Measurements from ENCODE around the gene CD200R1L. TPM values are rescaled to one million over a fixed set of nuclear protein-coding genes. Genes with fewer than 3 reads are reported as not detected.

Gene CD200R1L
- total and polyA plus RNA-seq, 8 donors, result not detected

- intact Hi-C loops (cut with DNase I), result no loop called here
- no peak for ATAC-seq
- Histone ChIP-seq H3K9me3 (peaks cover 0 to 16% of the 10 kb centered on the region in 2 donors), H3K36me3 (no peaks in the 10 kb centered on the region), H3K27me3 (no peaks in the 10 kb centered on the region), H3K4me3 (no peak overlapping the region), H3K4me1 (no peaks in the 10 kb centered on the region), H3K27ac (no peak overlapping the region)
- TF ChIP-seq CTCF (IDR thresholded peaks at IDR 0.05), result no peak
- no peak for DNase-seq
Measured at GRCh38 chr3:112865757-112866156, 19.1 kb upstream of the CD200R1L start.

GRCh38 chr3:112860898-112861297 is 14.2 kb upstream of the CD200R1L start:
- H3K9me3 ChIP-seq, result peaks cover 0 to 10% of the 10 kb centered on the region in 2 donors
- no peak overlapping the region for H3K4me3 ChIP-seq
- no peak for DNase-seq
- no peak for ATAC-seq
- H3K36me3 ChIP-seq, result no peaks in the 10 kb centered on the region
- TF ChIP-seq CTCF (IDR thresholded peaks at IDR 0.05), result no peak
- intact Hi-C loops (cut with DNase I), result no loop called here
- H3K4me1 ChIP-seq, result peaks cover 0 to 21% of the 10 kb centered on the region in 2 donors
- no peaks in the 10 kb centered on the region for H3K27me3 ChIP-seq
- H3K27ac ChIP-seq, result no peak overlapping the region

- ATAC-seq, result peak; percentile 73
- peak overlapping the region in 1 of 2 donors; percentile 83 for H3K27ac ChIP-seq
- intact Hi-C loops (cut with DNase I), result no loop called here
- peaks cover 0 to 10% of the 10 kb centered on the region in 2 donors for H3K9me3 ChIP-seq
- H3K27me3 ChIP-seq, result no peaks in the 10 kb centered on the region
- H3K4me3 ChIP-seq, result no peak overlapping the region
- no peaks in the 10 kb centered on the region for H3K36me3 ChIP-seq
- peaks cover 0 to 21% of the 10 kb centered on the region in 2 donors for H3K4me1 ChIP-seq
- DNase-seq, result no peak
- no peak for TF ChIP-seq CTCF (IDR thresholded peaks at IDR 0.05)
Measured at GRCh38 chr3:112858410-112859069, 11.9 kb upstream of the CD200R1L start.

GRCh38 chr3:112857526-112857925 is 10.9 kb upstream of the CD200R1L start:
- Histone ChIP-seq H3K4me1 (peaks cover 0 to 21% of the 10 kb centered on the region in 2 donors), H3K4me3 (no peak overlapping the region), H3K9me3 (peaks cover 0 to 10% of the 10 kb centered on the region in 2 donors), H3K36me3 (no peaks in the 10 kb centered on the region), H3K27ac (peak overlapping the region in 1 of 2 donors; percentile 83), H3K27me3 (no peaks in the 10 kb centered on the region)
- no peak for TF ChIP-seq CTCF (IDR thresholded peaks at IDR 0.05)
- no peak for ATAC-seq
- DNase-seq, result no peak
- intact Hi-C loops (cut with DNase I), result no loop called here

GRCh38 chr3:112856537-112856936 is 9.9 kb upstream of the CD200R1L start:
- Histone ChIP-seq H3K36me3 (no peaks in the 10 kb centered on the region), H3K27ac (no peak overlapping the region), H3K4me1 (peaks cover 0 to 21% of the 10 kb centered on the region in 2 donors), H3K4me3 (no peak overlapping the region), H3K27me3 (no peaks in the 10 kb centered on the region), H3K9me3 (peaks cover 0 to 15% of the 10 kb centered on the region in 2 donors)
- DNase-seq, result peak in 1 of 4 donors; percentile 2
- no peak for ATAC-seq
- intact Hi-C loops (cut with DNase I), result no loop called here
- no peak for TF ChIP-seq CTCF (IDR thresholded peaks at IDR 0.05)

Measured in left lung (tissue), 10 donors.